PC-9 (cell line): ENCODE results near the gene DKC1. TPM values are rescaled to one million over a fixed set of nuclear protein-coding genes. Genes with fewer than 3 reads are reported as not detected.

Experiments
- BruUV-seq: library from RNA; stranded (reverse); fragments of 400-500 nt; replicated peaks from 2 replicates; lab custom pipeline; 2021; lab: Mats Ljungman, UMichigan
- CTCF ChIA-PET: fragments of 300-600 bp; sonication (Branson Sonifier 250); formaldehyde crosslinking; loops from one replicate; lab custom pipeline; 2022; ENCODE audit warnings: antibody characterized with exemption; lab: Charles Lee
- POLR2A ChIA-PET: fragments of 300-600 bp; sonication (Branson Sonifier 250); formaldehyde crosslinking; loops from one replicate; lab custom pipeline; 2022; ENCODE audit warnings: antibody characterized with exemption; ENCODE audit not compliant: unreplicated experiment; lab: Charles Lee
- DNase-seq, 2 experiments: peaks; one replicate each; pipeline versions ENCODE4 v3.0.0 to v3.0.0-alpha.2; 2015 to 2022; ENCODE audit warnings: mixed read lengths in 1 of 2
- H2AFZ ChIP-seq: fragments of 200-600 bp; sonication (generic); 2 replicates; pipeline ENCODE4 v1.8.1; 2017; ENCODE audit warnings: antibody characterized with exemption
- H3F3A ChIP-seq: fragments of 200-600 bp; sonication (generic); 2 replicates; pipeline ENCODE4 v1.8.1; 2017; ENCODE audit warnings: antibody characterized with exemption, mild to moderate bottlenecking, low read depth; ENCODE audit not compliant: insufficient read depth
- H3K27ac ChIP-seq: fragments of 200-600 bp; sonication (generic); 2 replicates; pipeline ENCODE4 v1.6.1; 2016; ENCODE audit warnings: mixed run types
- H3K27me3 ChIP-seq: fragments of 200-600 bp; sonication (generic); 2 replicates; pipeline ENCODE4 v1.6.1; 2016; ENCODE audit warnings: low read depth, mixed run types; ENCODE audit not compliant: insufficient read depth
- H3K36me3 ChIP-seq: fragments of 200-600 bp; sonication (generic); 2 replicates; pipeline ENCODE4 v1.6.1; 2016; ENCODE audit warnings: low read depth, mixed run types
- H3K4me1 ChIP-seq: fragments of 200-600 bp; sonication (generic); replicated peaks from 2 replicates; pipeline ENCODE4 v1.6.1; 2016; ENCODE audit warnings: mixed run types; ENCODE audit not compliant: insufficient read depth
- H3K4me2 ChIP-seq: fragments of 200-600 bp; sonication (generic); 2 replicates; pipeline ENCODE4 v1.6.1; 2017; ENCODE audit warnings: mixed run types
- H3K4me3 ChIP-seq: fragments of 200-600 bp; sonication (generic); 2 replicates; pipeline ENCODE4 v1.6.1; 2016; ENCODE audit warnings: mixed run types
- H3K79me2 ChIP-seq: fragments of 200-600 bp; sonication (generic); 2 replicates; pipeline ENCODE4 v1.6.1; 2017; ENCODE audit warnings: low read depth, mixed run types
- H3K9me2 ChIP-seq: fragments of 200-600 bp; sonication (generic); 2 replicates; pipeline ENCODE4 v1.8.1; 2017; ENCODE audit warnings: mild to moderate bottlenecking; ENCODE audit not compliant: insufficient read depth
- H3K9me3 ChIP-seq: fragments of 200-600 bp; sonication (generic); 2 replicates; pipeline ENCODE4 v1.8.1; 2016; ENCODE audit warnings: low read depth; ENCODE audit not compliant: insufficient read depth
- H4K20me1 ChIP-seq: fragments of 200-600 bp; sonication (generic); 2 replicates; pipeline ENCODE4 v1.8.1; 2017; ENCODE audit not compliant: insufficient read depth
- CTCF ChIP-seq: fragments of 200-600 bp; sonication (generic); conservative IDR thresholded peaks from 2 replicates; pipeline ENCODE4 v1.6.1; 2017; ENCODE audit warnings: mixed run types, antibody characterized with exemption, mild to moderate bottlenecking, moderate library complexity
- EZH2 ChIP-seq: fragments of 200-600 bp; sonication (generic); IDR thresholded peaks from 2 replicates; pipeline ENCODE4 v1.8.0; 2017; ENCODE audit warnings: antibody characterized with exemption, low read depth
- intact Hi-C: fragments of 100-400 bp; cut with micrococcal nuclease; formaldehyde crosslinking; loops from one replicate; pipeline ENCODE4 v1.10.0; 2022; ENCODE audit not compliant: unreplicated experiment
- total RNA-seq: library from RNA; stranded (reverse); gene quantifications from 2 replicates; pipeline ENCODE4 v1.2.3, GENCODE V29; 2021

Gene DKC1
- total RNA-seq, 1 experiment from 2014 or later: 101 TPM

DNA sequence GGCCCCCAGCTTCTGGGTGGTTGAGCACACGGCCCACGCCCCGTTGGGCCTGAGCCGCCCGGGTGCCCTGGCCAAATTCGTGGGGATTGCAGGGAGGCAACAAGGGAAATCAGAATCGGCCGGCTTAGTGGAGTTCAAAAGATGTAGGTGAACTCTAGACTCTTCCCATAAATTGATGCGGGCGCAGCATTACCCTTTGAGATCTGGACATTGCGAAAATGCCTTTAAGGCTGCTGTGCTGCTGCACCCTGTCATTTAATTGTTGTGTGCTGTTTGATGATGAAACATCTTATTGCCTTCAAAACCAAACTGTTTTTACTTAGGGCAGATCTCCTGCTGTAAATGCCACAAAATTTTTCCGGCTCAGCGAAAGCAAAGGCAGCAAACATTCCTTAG is 43.0 kb downstream of the DKC1 start:
- H3K4me1 ChIP-seq: no peaks in the 10 kb centered on the region
- peaks cover 6% of the 10 kb centered on the region; the same call in 1 of the 2 replicates for H3F3A ChIP-seq
- peak overlapping the region; percentile 54 for H3K4me3 ChIP-seq
- intact Hi-C loops: loop anchor here (2.0 kb wide), 1 partner anchor 43 kb away; the partner anchor contains the start of gene DKC1
- ChIA-PET CTCF (no interaction called here), POLR2A (interaction anchor here (0.7 kb wide), 2 partner anchors 42 to 738 kb away, joined by 3 to 6 read pairs; no protein-coding TSS in a partner anchor)
- no peaks in the 10 kb centered on the region for H4K20me1 ChIP-seq
- no peaks in the 10 kb centered on the region for H3K9me3 ChIP-seq
- H2AFZ ChIP-seq: peak overlapping the region; percentile 77
- H3K9me2 ChIP-seq: no peaks in the 10 kb centered on the region
- BruUV-seq: no TSS peak
- H3K79me2 ChIP-seq: no peaks in the 10 kb centered on the region
- H3K27ac ChIP-seq: no peak overlapping the region
- H3K36me3 ChIP-seq: no peaks in the 10 kb centered on the region
- TF ChIP-seq CTCF: no peak
- TF ChIP-seq EZH2: no peak
- peak overlapping the region; percentile 82 for H3K4me2 ChIP-seq
- peaks cover 3% of the 10 kb centered on the region; the same call in 1 of the 2 replicates for H3K27me3 ChIP-seq
- no peak for DNase-seq

- DNase-seq: no peak
- intact Hi-C loops: no loop called here
- no peaks in the 10 kb centered on the region for H3K79me2 ChIP-seq
- H3K9me2 ChIP-seq: no peaks in the 10 kb centered on the region
- H3K4me3 ChIP-seq: no peak overlapping the region
- TF ChIP-seq CTCF: no peak
- TF ChIP-seq EZH2: no peak
- CTCF ChIA-PET: no interaction called here
- peaks cover 6% of the 10 kb centered on the region; the same call in 1 of the 2 replicates for H3F3A ChIP-seq
- no peaks in the 10 kb centered on the region for H3K36me3 ChIP-seq
- H4K20me1 ChIP-seq: no peaks in the 10 kb centered on the region
- POLR2A ChIA-PET: no interaction called here
- BruUV-seq: no TSS peak
- H3K4me1 ChIP-seq: no peaks in the 10 kb centered on the region
- H3K27ac ChIP-seq: no peak overlapping the region
- no peak overlapping the region for H3K4me2 ChIP-seq
- no peaks in the 10 kb centered on the region for H3K9me3 ChIP-seq
- H2AFZ ChIP-seq: no peak overlapping the region
- H3K27me3 ChIP-seq: peaks cover 3% of the 10 kb centered on the region; the same call in 1 of the 2 replicates
These were observed 44.3 kb downstream of the DKC1 start for GRCh38 chrX:154806837-154807501.

- no peak overlapping the region for H2AFZ ChIP-seq
- no peak for DNase-seq
- TF ChIP-seq EZH2 (no peak), CTCF (no peak)
- ChIA-PET POLR2A (no interaction called here), CTCF (no interaction called here)
- H3K4me1 ChIP-seq: no peaks in the 10 kb centered on the region
- no peaks in the 10 kb centered on the region for H3K9me3 ChIP-seq
- H3K4me2 ChIP-seq: no peak overlapping the region
- H4K20me1 ChIP-seq: no peaks in the 10 kb centered on the region
- no peak overlapping the region for H3K4me3 ChIP-seq
- H3F3A ChIP-seq: peaks cover 4% of the 10 kb centered on the region; the same call in 1 of the 2 replicates
- intact Hi-C loops: no loop called here
- H3K9me2 ChIP-seq: no peaks in the 10 kb centered on the region
- H3K27me3 ChIP-seq: peaks cover 3% of the 10 kb centered on the region; the same call in 1 of the 2 replicates
- BruUV-seq: no TSS peak
- no peaks in the 10 kb centered on the region for H3K79me2 ChIP-seq
- H3K27ac ChIP-seq: no peak overlapping the region
- H3K36me3 ChIP-seq: no peaks in the 10 kb centered on the region
These were observed 47.4 kb downstream of the DKC1 start for GRCh38 chrX:154809939-154810665.
